ES-I3 (cell line): Measurements from ENCODE around the gene DYNC1H1.
A peak's percentile ranks its signal among the peaks of the same experiment; 100 is the strongest.
"Not testable (repeated sequence)": the region's sequence is repeated elsewhere in the genome, so short reads cannot be mapped to it uniquely, and the experiment has no call there.

ENCODE experiments used
- H3K36me3 ChIP-seq: 2 replicates; pipeline ENCODE4 v1.6.1; 2013; ENCODE audit warnings: mild to moderate bottlenecking, low read length, control low read depth, moderate library complexity; ENCODE audit not compliant: insufficient read depth
- H3K4me1 ChIP-seq: 2 replicates; pipeline ENCODE4 v1.6.1; 2013; ENCODE audit warnings: mild to moderate bottlenecking, control low read depth, low read length; ENCODE audit not compliant: insufficient read depth
- H3K9ac ChIP-seq: 2 replicates; pipeline ENCODE4 v1.6.1; 2013; ENCODE audit warnings: low read depth, mild to moderate bottlenecking, low read length, moderate library complexity
- H3K9me3 ChIP-seq: 2 replicates; pipeline ENCODE4 v1.6.1; 2013; ENCODE audit warnings: mild to moderate bottlenecking, low read length, moderate library complexity; ENCODE audit not compliant: control insufficient read depth, insufficient read depth

DYNC1H1 gene

GRCh38 chr14:102078831-102079699 is 114.7 kb downstream of the DYNC1H1 start:
- H3K9ac ChIP-seq: no peak overlapping the region
- H3K36me3 ChIP-seq: peaks cover 36% of the 10 kb centered on the region
- H3K9me3 ChIP-seq: no peaks in the 10 kb centered on the region
- no peaks in the 10 kb centered on the region for H3K4me1 ChIP-seq

GRCh38 chr14:102079700-102079979 is 115.3 kb downstream of the DYNC1H1 start:
- Histone ChIP-seq H3K4me1 (no peaks in the 10 kb centered on the region), H3K36me3 (peaks cover 41% of the 10 kb centered on the region), H3K9me3 (no peaks in the 10 kb centered on the region), H3K9ac (no peak overlapping the region)

- Histone ChIP-seq H3K9me3 (no peaks in the 10 kb centered on the region), H3K4me1 (no peaks in the 10 kb centered on the region), H3K9ac (no peak overlapping the region), H3K36me3 (peaks cover 49% of the 10 kb centered on the region)
Observed at GRCh38 chr14:102080183-102081080, 116.1 kb downstream of the DYNC1H1 start.

- Histone ChIP-seq H3K36me3 (peaks cover 58% of the 10 kb centered on the region), H3K9ac (no peak overlapping the region), H3K4me1 (peaks cover 3% of the 10 kb centered on the region; the same call in 1 of the 2 replicates), H3K9me3 (no peaks in the 10 kb centered on the region)
Observed at GRCh38 chr14:102081231-102082080, 117.1 kb downstream of the DYNC1H1 start.

- H3K36me3 ChIP-seq: peaks cover 58% of the 10 kb centered on the region
- H3K9me3 ChIP-seq, H3K4me1 ChIP-seq, H3K9ac ChIP-seq: not testable (repeated sequence)
Observed at GRCh38 chr14:102084522-102084921, 120.1 kb downstream of the DYNC1H1 start.

- Histone ChIP-seq H3K9me3 (no peaks in the 10 kb centered on the region), H3K36me3 (peaks cover 58% of the 10 kb centered on the region), H3K4me1 (peaks cover 7% of the 10 kb centered on the region; the same call in 1 of the 2 replicates), H3K9ac (no peak overlapping the region)
Observed at GRCh38 chr14:102084931-102085330, 120.6 kb downstream of the DYNC1H1 start.

GRCh38 chr14:102085488-102085887 is 121.1 kb downstream of the DYNC1H1 start:
- Histone ChIP-seq H3K9ac (peak overlapping the region; percentile 97), H3K36me3 (peaks cover 52% of the 10 kb centered on the region), H3K9me3 (no peaks in the 10 kb centered on the region), H3K4me1 (peaks cover 7% of the 10 kb centered on the region; the same call in 1 of the 2 replicates)

GRCh38 chr14:102085948-102086708 is 121.8 kb downstream of the DYNC1H1 start:
- Histone ChIP-seq H3K4me1 (peaks cover 7% of the 10 kb centered on the region; the same call in 1 of the 2 replicates), H3K9ac (peak overlapping the region; percentile 97), H3K9me3 (no peaks in the 10 kb centered on the region), H3K36me3 (peaks cover 46% of the 10 kb centered on the region)

- Histone ChIP-seq H3K9me3 (no peaks in the 10 kb centered on the region), H3K36me3 (peaks cover 41% of the 10 kb centered on the region), H3K4me1 (peaks cover 7% of the 10 kb centered on the region; the same call in 1 of the 2 replicates), H3K9ac (peak overlapping the region; percentile 97)
Observed at GRCh38 chr14:102086709-102086971, 122.3 kb downstream of the DYNC1H1 start.

GRCh38 chr14:102086972-102087761 is 122.8 kb downstream of the DYNC1H1 start, which contains the start of gene HSP90AA1:
HSP90AA1 (minus strand) TSS chr14:102087044; CDS start chr14:102086378, 666 bp downstream.
- peaks cover 35% of the 10 kb centered on the region for H3K36me3 ChIP-seq
- H3K4me1 ChIP-seq: peaks cover 7% of the 10 kb centered on the region; the same call in 1 of the 2 replicates
- no peaks in the 10 kb centered on the region for H3K9me3 ChIP-seq
- peak within 1 kb of the TSS; percentile 97 for H3K9ac ChIP-seq

- Histone ChIP-seq H3K4me1 (peaks cover 7% of the 10 kb centered on the region; the same call in 1 of the 2 replicates), H3K9me3 (no peaks in the 10 kb centered on the region), H3K9ac (peak overlapping the region; percentile 94), H3K36me3 (peaks cover 30% of the 10 kb centered on the region)
Observed at GRCh38 chr14:102087762-102088011, 123.3 kb downstream of the DYNC1H1 start.

GRCh38 chr14:102088012-102088792 is 123.8 kb downstream of the DYNC1H1 start:
- Histone ChIP-seq H3K9me3 (no peaks in the 10 kb centered on the region), H3K36me3 (peaks cover 25% of the 10 kb centered on the region), H3K4me1 (peaks cover 7% of the 10 kb centered on the region; the same call in 1 of the 2 replicates), H3K9ac (peak overlapping the region; percentile 94)
